Measurements from ENCODE around the gene RCBTB2.

- TF ChIP-seq POLR2AphosphoS5 (IDR thresholded peaks at IDR 0.05; ENCODE audit: low read depth, low read length) (no peak), TAF1 (IDR thresholded peaks at IDR 0.05; ENCODE audit: borderline replicate concordance, low read depth, low read length) (no peak), POLR2A (IDR thresholded peaks at IDR 0.05; ENCODE audit: low read depth, low read length) (no peak)
Observed at GRCh38 chr13:48547663-48548092, 14.8 kb upstream of the RCBTB2 start.

Measured in GM12892 (cell line).